ENCODE data around the gene GRIK4.

GRCh38 chr11:120543521-120544215, 32.1 kb downstream of the GRIK4 start:
- TF ChIP-seq CTCF (conservative IDR thresholded peaks at IDR 0.05) (no peak), EZH2 (IDR thresholded peaks at IDR 0.05; ENCODE audit: low read depth) (no peak)
